NK-92 (cell line): ENCODE data around the gene DNALI1.
"Not testable (repeated sequence)": the region's sequence is repeated elsewhere in the genome, so short reads cannot be mapped to it uniquely, and the experiment has no call there.

Experiments used
- DNase-seq: peaks from one replicate; lab custom pipeline; 2025; ENCODE audit not compliant: unreplicated experiment; lab: John Stamatoyannopoulos, UW

DNALI1 gene

DNA sequence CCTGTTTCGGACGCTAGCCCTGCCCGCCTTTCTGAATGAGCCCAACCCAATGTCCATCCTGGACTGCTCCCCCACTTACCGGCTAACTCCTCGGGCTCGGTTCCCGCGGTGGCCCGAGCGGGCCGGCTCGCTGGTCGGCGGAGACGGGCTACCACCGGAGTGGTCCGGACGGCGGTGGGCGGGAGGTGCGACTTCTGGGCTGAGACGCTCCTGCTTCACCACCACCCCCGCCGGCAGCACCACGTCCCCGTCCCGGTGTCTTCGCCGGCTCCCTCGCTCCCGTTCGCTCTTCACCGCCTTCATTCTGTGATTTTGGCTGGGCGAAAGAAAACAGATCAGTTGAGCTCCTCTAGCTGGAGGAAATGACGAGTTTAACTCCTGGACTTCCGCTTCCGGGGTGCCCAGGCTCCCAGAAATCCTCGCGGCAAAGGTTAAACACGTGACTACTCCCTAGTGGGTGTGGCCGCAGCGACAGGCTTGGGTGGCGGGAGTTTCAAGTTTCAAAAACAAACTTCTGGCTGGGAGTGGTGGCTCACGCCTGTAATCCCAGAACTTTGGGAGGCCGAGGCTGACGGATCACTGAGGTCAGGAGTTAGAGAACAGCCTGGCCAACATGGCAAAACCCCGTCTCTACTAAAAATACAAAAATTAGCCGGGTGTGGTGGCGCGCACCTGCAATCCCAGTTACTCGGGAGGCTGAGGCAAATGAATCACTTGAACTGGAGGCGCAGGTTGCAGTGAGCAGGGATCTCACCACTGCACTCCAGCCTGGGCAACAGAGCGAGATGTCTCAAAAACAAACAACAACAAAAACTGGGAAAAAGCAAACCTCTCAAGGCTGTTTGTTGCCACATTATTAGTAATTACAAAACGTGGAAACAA lies 2.6 kb upstream of the DNALI1 start, which contains the start of gene SNIP1:
TSS of gene SNIP1 (minus strand) at position 367 of the 882 bp plus-strand sequence. CDS start at position 303, 64 bp downstream.
- peak; percentile 52 for DNase-seq

DNA sequence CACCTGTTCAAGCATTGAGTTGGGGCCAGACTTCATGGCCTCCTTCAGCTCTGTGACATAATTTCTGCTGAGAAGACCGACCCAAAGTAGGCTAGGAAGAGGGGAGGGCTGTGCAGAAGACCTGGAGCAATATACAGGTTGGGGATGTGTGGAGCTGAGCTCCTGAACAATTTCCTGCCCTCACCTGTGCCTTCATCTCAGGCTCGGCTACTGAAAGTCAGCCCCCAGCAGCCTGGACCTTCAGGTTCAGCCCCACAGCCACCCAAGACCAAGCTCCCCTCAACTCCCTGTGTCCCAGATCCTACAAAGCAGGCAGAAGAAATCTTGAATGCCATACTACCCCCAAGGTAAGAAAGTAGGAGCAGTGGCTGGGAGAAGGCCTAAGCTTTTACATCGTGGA lies 662 bp downstream of the DNALI1 start:
- DNase-seq: no peak

DNA sequence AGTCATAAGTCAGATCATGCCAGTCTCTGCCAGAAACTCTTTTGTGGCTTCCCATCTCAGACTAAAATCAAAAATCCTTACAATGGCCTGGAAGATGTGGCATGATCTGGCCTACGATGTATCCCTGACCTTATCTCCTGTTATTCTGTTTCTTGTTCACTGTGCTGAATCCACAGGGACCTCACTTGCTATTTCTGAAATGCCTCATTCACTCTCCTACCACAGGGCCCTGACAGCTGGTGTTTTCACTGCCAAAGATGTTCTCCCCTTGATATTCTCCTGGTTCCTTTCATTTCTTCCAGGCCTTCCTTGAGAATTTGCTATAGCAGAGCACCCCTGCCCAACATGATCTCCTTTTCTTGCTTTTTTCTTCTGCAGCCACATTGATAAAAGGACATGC lies 1.7 kb downstream of the DNALI1 start:
- no peak for DNase-seq

DNA sequence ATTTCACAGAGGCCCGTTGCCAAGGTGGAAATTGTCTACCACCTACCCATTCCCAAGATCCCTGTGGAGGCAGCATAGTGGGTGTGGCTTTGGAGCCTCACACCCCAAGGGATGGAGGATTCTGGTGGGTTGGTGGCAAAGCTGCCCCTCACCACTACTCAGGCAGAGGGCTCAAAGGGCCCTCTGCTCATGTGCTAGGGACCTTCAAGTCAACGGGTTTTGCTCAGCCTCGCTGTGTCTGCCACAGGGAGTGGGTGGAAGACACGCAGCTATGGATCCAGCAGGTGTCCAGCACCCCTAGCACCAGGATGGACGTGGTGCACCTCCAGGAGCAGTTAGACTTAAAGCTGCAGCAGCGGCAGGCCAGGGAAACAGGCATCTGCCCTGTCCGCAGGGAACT lies 2.3 kb downstream of the DNALI1 start:
- DNase-seq: no peak

DNA sequence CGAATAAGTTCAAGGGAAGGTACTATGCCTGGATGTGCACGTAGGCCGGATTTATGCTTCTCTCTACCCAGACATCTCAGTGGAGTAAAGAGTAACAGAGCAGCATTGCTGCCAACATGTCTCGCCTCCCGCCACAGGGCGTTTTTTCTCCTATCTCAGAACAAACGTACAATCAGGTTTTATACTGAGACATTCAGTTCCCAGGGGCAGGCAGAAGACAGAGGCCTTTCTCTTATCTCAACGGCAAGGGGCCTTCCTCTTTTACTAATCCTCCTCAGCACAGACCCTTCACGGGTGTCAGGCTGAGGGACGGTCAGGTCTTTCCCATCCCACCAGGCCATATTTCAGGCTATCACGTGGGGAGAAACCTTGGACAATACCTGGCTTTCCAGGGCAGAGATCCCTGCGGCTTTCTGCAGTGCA lies 3.2 kb downstream of the DNALI1 start:
- DNase-seq: not testable (repeated sequence)

DNA sequence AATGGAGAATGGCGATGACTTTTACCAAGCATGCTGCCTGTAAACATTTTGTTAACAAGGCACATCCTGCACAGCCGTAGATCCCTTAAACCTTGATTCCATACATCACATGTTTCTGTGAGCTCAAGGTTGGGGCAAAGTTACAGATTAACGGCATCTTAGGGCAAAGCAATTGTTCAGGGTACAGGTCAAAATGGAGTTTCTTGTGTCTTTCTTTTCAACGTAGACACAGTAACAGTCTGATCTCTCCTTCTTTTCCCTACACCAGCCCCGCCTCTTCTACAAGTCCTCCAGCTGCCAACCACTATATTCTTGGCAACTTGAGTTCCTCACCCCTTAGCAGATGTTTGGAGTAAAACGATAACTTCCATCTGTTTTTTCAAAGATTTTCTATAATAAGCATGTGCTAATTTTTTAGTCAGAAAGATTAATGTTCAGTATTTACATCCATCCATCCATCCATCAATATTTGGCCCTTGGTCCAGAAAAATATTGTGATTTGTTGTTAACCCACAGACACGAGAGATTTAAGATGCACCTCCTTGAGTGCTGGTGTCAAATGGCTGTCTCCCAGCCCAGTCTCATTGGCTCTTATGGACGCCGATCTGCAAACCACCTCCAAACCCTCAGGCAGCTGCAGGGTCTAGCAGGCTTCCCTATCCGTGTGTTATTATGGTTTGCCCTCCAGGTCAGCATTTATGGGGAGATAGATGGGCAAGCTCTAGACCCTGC lies 3.8 kb downstream of the DNALI1 start:
- DNase-seq: no peak

DNA sequence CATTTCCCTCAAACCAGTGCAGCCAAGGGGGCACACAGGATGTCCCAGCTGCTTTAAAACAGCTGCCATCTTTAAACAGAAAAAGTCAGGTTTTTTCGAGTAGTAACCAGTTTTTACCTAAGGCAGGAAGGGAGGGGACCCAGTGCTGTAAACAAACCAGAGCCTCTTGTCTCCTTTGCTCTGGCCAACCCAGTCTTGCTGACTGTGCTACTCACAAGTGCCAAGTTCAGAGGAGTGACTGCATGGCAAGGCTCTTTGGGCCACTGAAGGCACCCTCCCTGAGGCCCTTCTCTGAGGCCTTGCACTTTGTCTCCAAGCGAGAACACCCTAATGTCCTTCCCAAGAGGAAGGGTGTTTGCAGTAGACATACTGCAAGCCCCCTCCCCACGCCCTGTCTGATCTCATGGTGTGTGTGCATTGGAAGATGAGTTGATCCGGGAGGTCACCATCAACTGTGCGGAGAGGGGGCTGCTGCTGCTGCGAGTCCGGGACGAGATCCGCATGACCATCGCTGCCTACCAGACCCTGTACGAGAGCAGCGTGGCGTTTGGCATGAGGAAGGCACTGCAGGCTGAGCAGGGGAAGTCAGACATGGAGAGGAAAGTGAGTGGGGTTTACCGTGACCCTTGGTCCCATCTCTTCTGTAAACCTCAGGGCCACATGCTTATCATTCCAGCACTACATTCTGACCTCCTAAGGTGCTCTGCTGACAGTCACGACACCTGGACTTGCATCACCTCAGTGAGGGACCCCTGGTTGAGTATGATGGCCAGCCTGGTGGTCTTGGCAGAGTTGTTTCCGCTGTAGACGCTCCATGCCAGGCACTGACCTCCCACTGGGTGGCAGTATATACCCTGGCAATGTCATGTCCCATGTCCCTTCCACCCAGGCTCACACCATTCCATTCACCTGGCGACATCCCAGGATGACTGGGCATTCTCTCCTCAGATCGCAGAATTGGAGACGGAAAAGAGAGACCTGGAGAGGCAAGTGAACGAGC lies 4.7 kb downstream of the DNALI1 start:
- DNase-seq: no peak

DNA sequence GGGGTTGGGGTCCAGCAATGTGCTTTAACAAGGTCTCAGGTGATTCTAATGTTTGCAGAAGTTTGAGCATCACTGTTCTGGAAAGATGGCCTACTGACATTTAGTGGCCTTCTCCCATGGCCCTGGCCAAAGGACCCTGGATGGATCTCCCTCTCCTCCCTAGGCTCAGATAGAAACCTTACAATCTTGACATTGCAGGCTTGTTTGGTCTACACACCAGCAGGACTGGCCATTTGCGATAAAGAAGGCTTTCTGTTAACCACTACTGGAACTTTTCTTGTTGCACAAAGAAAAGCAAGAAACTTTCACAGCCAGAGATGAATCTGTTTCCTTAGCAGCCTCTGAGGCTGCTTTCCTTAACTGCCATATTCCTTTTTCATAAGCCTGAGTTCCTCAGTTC lies 6.2 kb downstream of the DNALI1 start:
- no peak for DNase-seq

DNA sequence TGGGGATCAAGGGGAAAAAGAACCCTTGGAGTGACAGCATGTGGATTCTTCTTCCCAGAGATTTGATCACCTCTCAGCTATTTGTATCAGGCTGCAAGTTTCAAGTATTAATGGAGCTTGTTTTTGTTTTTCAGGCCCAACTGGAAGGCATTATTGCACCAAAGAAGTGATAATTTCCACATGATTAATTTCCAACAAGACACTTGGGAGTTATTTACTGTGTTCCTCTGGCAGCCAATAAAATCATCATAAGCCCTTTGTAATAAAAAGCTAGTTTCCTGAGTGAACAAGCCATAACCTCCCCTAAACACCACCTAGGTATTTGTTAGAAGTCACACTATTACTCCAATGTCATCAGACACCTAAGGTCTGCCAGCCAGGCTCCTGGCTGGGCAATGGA lies 8.2 kb downstream of the DNALI1 start:
- no peak for DNase-seq

DNA sequence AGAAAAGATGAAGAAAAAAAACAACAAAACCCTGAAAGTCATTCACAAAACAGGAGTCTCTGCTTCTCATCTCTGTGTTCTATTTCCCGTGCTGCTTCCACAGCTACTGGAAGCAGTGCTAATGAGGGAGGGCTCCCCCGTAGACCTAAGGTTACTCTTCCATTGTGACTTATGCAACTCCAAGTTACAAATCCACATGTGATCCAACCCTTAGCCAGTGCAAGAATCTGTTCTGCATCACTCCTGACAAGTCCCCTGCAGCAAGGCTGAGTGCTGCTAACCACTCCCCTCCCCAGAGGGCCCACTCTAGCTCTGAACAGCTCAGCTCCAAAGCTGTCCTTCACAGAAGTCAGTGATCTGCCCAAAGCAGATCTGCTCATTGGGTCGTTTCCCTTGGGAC lies 10.3 kb downstream of the DNALI1 start:
- no peak for DNase-seq

DNA sequence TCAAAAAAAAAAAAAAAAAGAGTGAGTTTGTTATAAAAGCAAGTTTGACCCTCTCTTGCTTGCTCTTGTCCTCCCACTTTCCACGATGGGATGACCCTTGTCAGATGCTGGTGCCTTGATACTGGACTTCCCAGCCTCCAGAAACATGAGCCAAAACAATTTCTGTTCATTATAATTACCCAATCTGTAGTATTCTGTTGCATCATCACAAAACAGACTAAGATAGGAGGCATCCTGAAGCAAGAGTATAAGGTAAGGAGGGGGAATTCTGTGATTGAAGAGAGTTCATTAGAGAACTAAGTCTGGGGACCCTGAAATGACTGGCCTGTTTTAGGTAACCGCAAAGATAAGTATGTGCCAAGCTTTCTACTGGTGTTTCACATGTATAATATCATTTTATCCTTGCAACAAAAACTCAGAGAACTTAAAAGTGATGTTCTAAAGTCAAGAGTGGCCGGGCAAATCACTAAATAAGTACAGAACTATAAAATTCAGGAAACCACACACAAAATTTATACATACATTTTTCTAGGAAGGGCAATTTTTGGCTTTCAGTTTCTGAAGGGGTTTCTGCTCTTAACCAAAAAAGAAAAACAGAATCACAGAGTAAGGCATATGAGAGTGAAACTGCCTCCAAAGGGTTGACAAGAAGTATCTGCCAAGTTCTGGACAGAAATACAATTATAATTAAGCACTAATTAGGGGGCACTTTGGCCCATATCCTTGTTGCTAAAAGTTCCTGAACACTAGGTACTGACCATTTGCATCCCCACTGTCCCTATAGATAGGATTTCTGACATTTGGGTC lies 14.0 kb downstream of the DNALI1 start:
- no peak for DNase-seq

DNA sequence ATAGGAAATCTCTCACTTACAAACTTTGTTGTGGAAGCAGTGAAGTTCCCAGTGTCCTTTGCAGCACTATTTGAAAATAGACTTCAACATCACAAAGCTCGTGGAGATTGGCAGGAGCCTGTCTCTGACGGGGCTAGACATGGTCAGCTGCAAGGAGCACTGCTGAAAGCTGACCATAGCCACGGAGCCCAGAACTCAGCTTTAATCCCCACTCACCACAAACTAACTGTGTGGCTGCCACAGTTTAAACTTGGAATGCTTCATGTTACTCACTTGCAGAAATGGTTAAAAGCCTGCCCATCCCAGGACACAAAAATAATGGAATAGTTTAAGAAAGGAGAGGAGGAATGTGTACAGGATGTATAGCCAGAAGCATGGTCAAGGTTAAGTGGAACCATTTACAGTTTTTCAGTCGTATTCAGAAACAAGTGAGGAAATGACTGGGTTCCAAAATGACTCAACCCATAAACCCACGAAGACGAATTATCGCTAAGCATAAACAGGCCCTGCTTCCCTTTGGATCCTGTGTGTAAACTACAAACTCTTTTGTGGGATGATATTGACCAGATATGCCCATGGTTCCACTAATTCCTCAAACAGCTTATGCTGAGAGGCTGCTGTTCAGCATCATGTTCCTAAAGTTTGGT lies 18.2 kb downstream of the DNALI1 start:
- DNase-seq: no peak

DNA sequence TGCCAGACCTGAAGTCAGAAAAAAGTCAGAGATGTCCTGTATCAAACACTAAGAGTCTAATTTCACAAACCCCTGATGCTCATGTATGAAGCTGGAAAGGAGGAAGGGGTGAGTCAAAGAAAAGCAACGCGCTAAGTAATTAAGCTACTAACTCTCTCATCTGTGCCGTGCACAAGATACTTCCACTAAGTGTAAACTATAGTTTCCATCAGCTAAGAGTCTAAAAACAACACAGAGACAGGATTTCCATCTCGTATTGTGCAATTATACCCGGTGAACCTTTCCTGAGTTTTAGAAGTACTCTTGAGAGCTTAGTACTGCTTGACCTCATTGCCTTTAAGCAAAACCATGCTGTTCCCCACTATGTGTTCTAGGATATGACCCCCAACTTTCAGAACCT lies 19.0 kb downstream of the DNALI1 start:
- no peak for DNase-seq

DNA sequence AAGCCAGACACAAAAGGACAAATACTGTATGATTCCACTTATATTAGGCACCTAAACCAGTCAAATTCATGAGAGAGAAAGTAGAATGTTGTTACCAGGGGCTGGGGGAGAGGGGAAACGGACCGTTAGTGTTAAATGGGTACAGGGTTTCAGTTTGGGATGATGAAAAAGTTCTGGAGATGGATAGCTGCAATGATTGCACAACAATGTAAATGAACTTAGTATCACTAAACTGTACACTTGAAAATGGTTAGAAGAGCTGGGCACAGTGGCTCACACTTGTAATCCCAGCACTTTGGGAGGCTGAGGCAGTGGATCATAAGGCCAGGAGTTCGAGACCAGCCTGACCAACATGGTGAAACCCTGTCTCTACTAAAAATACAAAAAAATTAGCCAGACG lies 27.8 kb downstream of the DNALI1 start:
- DNase-seq: not testable (repeated sequence)

DNA sequence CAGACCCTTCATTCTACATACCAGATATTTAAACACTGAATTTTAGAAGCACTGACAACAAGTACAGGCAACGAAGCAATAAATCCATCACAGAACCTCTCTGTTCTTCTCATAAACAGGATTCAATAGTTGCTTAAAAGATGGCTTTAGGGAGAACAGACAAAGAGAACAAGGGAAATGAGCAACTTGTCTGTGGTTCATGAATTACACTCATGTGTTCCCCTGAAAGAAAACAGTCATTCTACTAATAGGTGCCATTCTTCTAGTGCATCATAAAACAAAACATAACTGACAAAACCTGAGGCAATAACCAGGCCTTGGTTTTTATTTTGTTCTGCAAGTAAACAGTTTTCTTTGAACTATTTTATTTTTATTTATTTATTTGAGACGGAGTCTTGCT lies 32.2 kb downstream of the DNALI1 start:
- no peak for DNase-seq

DNA sequence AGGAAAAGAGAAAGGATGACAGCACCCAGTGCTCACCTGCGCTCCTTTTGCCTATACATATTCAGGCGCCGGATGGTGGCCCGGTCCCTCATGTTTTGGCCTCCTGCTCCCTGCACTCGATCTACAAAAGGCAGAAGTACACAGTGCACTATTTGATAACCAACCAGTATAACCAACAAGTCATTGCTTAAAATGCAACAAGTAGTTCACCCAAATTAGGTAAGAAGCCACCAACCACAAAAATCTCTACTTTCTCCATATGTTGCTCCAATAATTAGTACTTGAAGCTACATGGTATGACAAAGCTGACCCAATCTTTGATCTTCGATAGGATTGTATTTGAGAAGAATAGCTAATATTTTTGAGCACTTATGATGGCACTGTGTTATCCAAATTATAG lies 37.0 kb downstream of the DNALI1 start:
- no peak for DNase-seq

DNA sequence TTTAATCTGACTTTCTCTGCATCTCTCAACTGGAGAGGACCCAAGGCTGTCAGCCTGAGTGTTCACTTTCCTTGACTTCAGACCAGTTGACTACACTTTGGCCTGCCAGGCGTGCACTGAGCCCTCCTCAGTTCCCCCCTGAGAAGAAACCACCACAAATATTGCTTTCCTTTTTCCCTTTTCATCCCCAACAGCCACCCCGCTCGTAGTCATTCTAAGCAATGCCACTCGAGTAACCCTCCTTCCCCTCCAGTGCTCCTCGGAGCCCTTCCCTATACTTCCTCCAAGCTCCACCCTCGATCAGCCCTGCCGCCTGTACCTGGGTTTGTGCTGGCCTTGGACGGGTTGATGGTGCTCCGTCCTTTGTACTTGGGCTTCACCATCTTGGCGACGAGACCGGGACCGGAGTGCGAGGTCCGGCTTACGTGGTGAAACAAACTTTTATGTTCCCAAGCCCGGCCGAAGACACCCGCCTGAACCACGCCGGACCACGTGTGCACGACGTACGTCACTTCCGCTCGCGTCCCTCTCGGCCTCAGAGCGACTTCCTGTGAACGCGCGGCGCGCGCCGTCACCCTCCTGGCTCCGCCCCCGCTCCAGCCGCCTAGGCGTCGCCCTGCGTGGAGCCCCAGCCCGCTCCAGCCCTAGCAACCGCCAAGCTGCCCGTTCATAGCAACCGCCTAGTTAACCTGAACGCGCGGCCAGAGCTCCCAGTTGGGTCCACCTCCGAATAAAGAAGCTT lies 38.9 kb downstream of the DNALI1 start, which contains the start of gene GNL2:
TSS of gene GNL2 (minus strand) at position 498 of the 742 bp plus-strand sequence. CDS start at position 383, 115 bp downstream.
- DNase-seq: peak; percentile 61

DNA sequence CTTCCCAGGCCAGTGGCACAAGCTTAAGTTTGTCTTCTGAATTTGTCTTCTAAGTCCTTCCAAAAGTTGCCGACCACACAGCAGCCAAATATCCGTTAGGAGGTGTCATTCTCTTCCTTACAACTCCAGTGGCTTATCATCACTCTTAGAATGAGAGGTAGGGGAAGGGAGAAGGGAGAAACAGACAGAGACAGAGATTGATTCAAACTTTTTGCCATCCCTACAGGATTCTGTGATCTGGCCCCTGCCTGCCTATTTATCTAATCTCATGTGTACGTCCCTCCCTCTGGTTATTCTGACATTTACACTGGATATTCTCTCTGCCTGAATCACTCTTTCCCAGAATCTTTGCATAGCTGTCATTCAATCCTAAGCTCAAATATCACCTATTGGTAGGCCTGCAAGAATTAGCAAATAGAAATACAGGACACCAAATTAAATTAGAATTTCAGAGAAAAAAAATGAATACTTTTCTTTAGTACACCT lies 39.5 kb downstream of the DNALI1 start:
- no peak for DNase-seq

DNA sequence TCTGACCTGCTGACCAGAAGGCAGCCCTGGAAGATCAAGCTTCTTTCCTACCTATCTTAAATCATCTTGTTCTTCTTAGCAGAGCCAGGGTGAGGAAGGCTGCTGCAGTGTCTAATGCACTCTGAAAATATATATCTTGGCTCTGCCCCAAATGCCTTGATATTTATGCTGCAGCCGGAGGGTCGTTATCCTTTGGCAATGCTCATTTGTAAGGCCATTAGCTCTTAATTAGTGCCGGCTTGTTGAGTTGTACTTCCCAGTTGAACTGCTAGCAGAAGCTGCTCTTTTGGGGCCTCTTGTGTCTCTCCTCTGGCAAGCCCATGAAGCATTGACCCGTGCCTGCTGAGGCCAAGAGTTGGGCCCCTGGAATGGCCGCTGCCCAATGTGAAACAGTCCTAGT lies 43.2 kb downstream of the DNALI1 start:
- DNase-seq: no peak
